SK-N-SH (cell line): Measurements from ENCODE around the gene STOML1. TPM values are rescaled to one million over a fixed set of nuclear protein-coding genes. Genes with fewer than 3 reads are reported as not detected.
A peak's percentile ranks its signal among the peaks of the same experiment; 100 is the strongest.

Experiments used
- CTCF ChIA-PET: fragments of 300-600, 350-600 bp; formaldehyde crosslinking; extraction: SDS; loops from one replicate; lab custom pipeline; 2021; lab: Yijun Ruan, JAX
- POLR2A ChIA-PET: fragments of 350-600 bp; sonication (Branson Sonifier 250); formaldehyde crosslinking; extraction: SDS; loops from one replicate; lab custom pipeline; 2020; ENCODE audit warnings: antibody characterized with exemption, inconsistent platforms; lab: Yijun Ruan, JAX
- DNase-seq: peaks from one replicate; pipeline ENCODE4 v3.0.0; 2012
- H2AFZ ChIP-seq: fragments of 200-600 bp; sonication (generic); 2 replicates; pipeline ENCODE4 v1.8.1; 2016; ENCODE audit warnings: antibody characterized with exemption, mild to moderate bottlenecking, low read depth
- H3F3A ChIP-seq: fragments of 200-600 bp; sonication (generic); replicated peaks from 2 replicates; pipeline ENCODE3; 2016; ENCODE audit warnings: antibody characterized with exemption, mild to moderate bottlenecking; ENCODE audit not compliant: insufficient read depth
- H3K27ac ChIP-seq, 2 experiments: fragments of 200-500 bp in 1 of 2; fragments of 200-600 bp in 1 of 2; sonication (Bioruptor generic) in 1 of 2; sonication (generic), shearing (Covaris generic) in 1 of 2; 2 replicates each; pipeline versions ENCODE4 v1.5.1 to v1.6.1; 2014 to 2016; ENCODE audit warnings: low read depth in 2 of 2, inconsistent platforms in 1 of 2, low read length in 1 of 2, mild to moderate bottlenecking in 1 of 2, mixed read lengths in 1 of 2
- H3K27me3 ChIP-seq: fragments of 200-600 bp; sonication (generic), shearing (Covaris generic); 2 replicates; pipeline ENCODE4 v1.6.1; 2016; ENCODE audit warnings: mixed run types; ENCODE audit not compliant: insufficient read depth
- H3K36me3 ChIP-seq, 2 experiments: fragments of 200-500 bp in 1 of 2; fragments of 200-600 bp in 1 of 2; sonication (Bioruptor generic) in 1 of 2; sonication (generic) in 1 of 2; replicated peaks in 1 of 2; 2 replicates each; pipeline versions ENCODE3 to v1.5.1; 2014 to 2016; ENCODE audit warnings: low read length in 1 of 2, mild to moderate bottlenecking in 1 of 2; ENCODE audit not compliant: insufficient read depth in 2 of 2, control insufficient read depth in 1 of 2
- H3K4me1 ChIP-seq, 2 experiments: fragments of 200-500 bp in 1 of 2; fragments of 200-600 bp in 1 of 2; sonication (Bioruptor generic) in 1 of 2; sonication (generic), shearing (Covaris generic) in 1 of 2; 2 replicates each; pipeline versions ENCODE4 v1.5.1 to v1.6.1; 2014 to 2016; ENCODE audit warnings: low read depth in 1 of 2, low read length in 1 of 2, mixed run types in 1 of 2; ENCODE audit not compliant: insufficient read depth in 2 of 2, control insufficient read depth in 1 of 2
- H3K4me2 ChIP-seq: fragments of 200-600 bp; sonication (generic), shearing (Covaris generic); 2 replicates; pipeline ENCODE4 v1.6.1; 2017; ENCODE audit warnings: mixed run types
- H3K4me3 ChIP-seq, 2 experiments: fragments of 200-500 bp in 1 of 2; fragments of 200-600 bp in 1 of 2; sonication (Bioruptor generic) in 1 of 2; sonication (generic), shearing (Covaris generic) in 1 of 2; 2 replicates each; pipeline versions ENCODE4 v1.5.1 to v1.8.1; 2014 to 2016; ENCODE audit warnings: low read depth in 2 of 2, inconsistent platforms in 1 of 2, low read length in 1 of 2, mild to moderate bottlenecking in 1 of 2, mixed read lengths in 1 of 2, moderate library complexity in 1 of 2
- H3K79me2 ChIP-seq: fragments of 200-600 bp; sonication (generic); 2 replicates; pipeline ENCODE4 v1.8.1; 2017; ENCODE audit warnings: mild to moderate bottlenecking; ENCODE audit not compliant: insufficient read depth
- H3K9ac ChIP-seq: fragments of 200-600 bp; sonication (generic); 2 replicates; pipeline ENCODE4 v1.6.1; 2017; ENCODE audit warnings: mixed run types
- H3K9me2 ChIP-seq: fragments of 200-600 bp; sonication (generic); 2 replicates; pipeline ENCODE4 v1.6.1; 2017; ENCODE audit warnings: mixed run types
- H3K9me3 ChIP-seq: fragments of 200-600 bp; sonication (generic); 2 replicates; pipeline ENCODE4 v1.6.1; 2017; ENCODE audit warnings: mixed run types, mild to moderate bottlenecking, moderate library complexity
- H4K20me1 ChIP-seq: fragments of 200-600 bp; sonication (generic); 2 replicates; pipeline ENCODE4 v1.6.1; 2017; ENCODE audit warnings: mild to moderate bottlenecking, mixed run types; ENCODE audit not compliant: insufficient read depth
- CHD2 ChIP-seq: fragments of 150-350 bp; IDR thresholded peaks from 2 replicates; pipeline ENCODE4 v1.6.1; 2018; ENCODE audit warnings: low read length; ENCODE audit not compliant: partially characterized antibody
- EP300 ChIP-seq, 2 experiments: IDR thresholded peaks; 2 replicates each; pipeline versions ENCODE4 v1.4.0 to v1.6.1; 2012; ENCODE audit warnings: borderline replicate concordance in 1 of 2, low read depth in 1 of 2, low read length in 1 of 2
- FOSL2 ChIP-seq: IDR thresholded peaks from 2 replicates; pipeline ENCODE4 v1.4.0; 2012; ENCODE audit warnings: low read depth, mild to moderate bottlenecking, moderate library complexity, borderline replicate concordance
- FOXJ3 ChIP-seq: sonication (generic); formaldehyde crosslinking; IDR thresholded peaks from 2 replicates; pipeline ENCODE4 v1.5.1; 2020; ENCODE audit warnings: mild to moderate bottlenecking, missing genetic modification reagents
- GATA2 ChIP-seq: sonication (generic); formaldehyde crosslinking; IDR thresholded peaks from 2 replicates; pipeline ENCODE4 v1.5.0; 2020; ENCODE audit warnings: mild to moderate bottlenecking, missing genetic modification reagents
- MEF2A ChIP-seq: IDR thresholded peaks from 2 replicates; pipeline ENCODE4 v1.4.0; 2012; ENCODE audit warnings: low read depth, borderline replicate concordance
- MXI1 ChIP-seq: IDR thresholded peaks from 2 replicates; pipeline ENCODE4 v1.6.1; 2012; ENCODE audit warnings: mild to moderate bottlenecking, low read depth, low read length, improper control_type of control experiment
- NFIC ChIP-seq: IDR thresholded peaks from 2 replicates; pipeline ENCODE4 v1.4.0; 2012; ENCODE audit warnings: borderline replicate concordance
- RAD21 ChIP-seq: IDR thresholded peaks from 2 replicates; pipeline ENCODE4 v1.6.1; 2012; ENCODE audit warnings: mild to moderate bottlenecking, low read length
- RXRA ChIP-seq: IDR thresholded peaks from 2 replicates; pipeline ENCODE4 v1.4.0; 2012; ENCODE audit warnings: low read depth, mild to moderate bottlenecking, borderline replicate concordance
- SIN3A ChIP-seq: IDR thresholded peaks from 2 replicates; pipeline ENCODE4 v1.6.1; 2012; ENCODE audit warnings: low read depth, mild to moderate bottlenecking, low read length, moderate library complexity, borderline replicate concordance
- SMC3 ChIP-seq: IDR thresholded peaks from 2 replicates; pipeline ENCODE4 v1.6.1; 2012; ENCODE audit warnings: low read depth, low read length, improper control_type of control experiment
- YY1 ChIP-seq: IDR thresholded peaks from 2 replicates; pipeline ENCODE4 v1.4.0; 2012; ENCODE audit warnings: low read depth, mild to moderate bottlenecking
- WGBS: methylation state at CpG from one replicate; pipeline ENCODE4 v1.1.6; 2017; ENCODE audit warnings: low lambda C conversion rate; 5-methylcytosine and 5-hydroxymethylcytosine counted together
- polyA plus RNA-seq, 3 experiments: library from polyadenylated mRNA; depleted of rRNA; stranded (reverse); fragments of >200 nt; gene quantifications; 2 replicates each; pipeline ENCODE4 v1.2.3, GENCODE V29; 2012
- TF ChIP-seq, protein P1 (sequence below): IDR thresholded peaks from 2 replicates; pipeline ENCODE4 v1.4.0; 2012; ENCODE audit warnings: low read depth, borderline replicate concordance
- TF ChIP-seq, protein P2 (sequence below): IDR thresholded peaks from 2 replicates; pipeline ENCODE4 v1.6.1; 2012; ENCODE audit warnings: mild to moderate bottlenecking, low read depth, low read length, moderate library complexity
- TF ChIP-seq, protein P3 (sequence below): fragments of 150-350 bp; IDR thresholded peaks from 2 replicates; pipeline ENCODE4 v1.6.1; 2016; ENCODE audit warnings: mild to moderate bottlenecking, low read depth, low read length

The STOML1 gene
- polyA plus RNA-seq, 1 of the 3 experiments (the other 2 are of a cell fraction) = 20.4 TPM

DNA sequence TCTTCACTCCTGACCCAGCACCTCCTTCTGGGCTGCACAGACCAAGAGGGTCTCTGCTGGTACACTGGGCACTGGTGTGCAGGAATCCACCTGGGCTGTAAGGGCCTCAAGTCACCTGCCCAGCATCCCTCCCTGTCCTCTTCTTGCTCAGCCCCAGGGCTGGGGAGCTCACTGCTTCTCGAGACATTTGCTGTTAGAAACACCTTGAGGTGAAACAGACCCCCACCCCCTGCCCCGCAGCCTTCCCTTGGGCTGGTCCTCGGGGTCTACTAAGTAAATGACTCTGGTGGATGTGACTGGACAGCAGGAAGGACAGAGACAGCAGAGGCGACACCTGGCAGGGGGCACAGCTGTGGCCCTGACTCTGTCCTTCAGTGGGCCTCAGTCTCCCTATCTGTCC is 36.8 kb downstream of the STOML1 start:
- no peaks in the 10 kb centered on the region for H3K27me3 ChIP-seq
- H3K4me3 ChIP-seq = no peak overlapping the region
- H4K20me1 ChIP-seq = no peaks in the 10 kb centered on the region
- no peaks in the 10 kb centered on the region for H3K36me3 ChIP-seq
- peaks cover 34 to 40% of the 10 kb centered on the region in 2 experiments for H3K4me1 ChIP-seq
- no peak for DNase-seq
- H3K9ac ChIP-seq = no peak overlapping the region
- 100% methylated on average over 1 of the region's 4 CpGs for WGBS
- no peaks in the 10 kb centered on the region for H3K79me2 ChIP-seq
- TF ChIP-seq RXRA (no peak), CHD2 (no peak), EP300 (IDR thresholded peaks at IDR 0.05; ENCODE audit: borderline replicate concordance in 1 of 2, low read depth in 1 of 2, low read length in 1 of 2) (no peak), GATA2 (CRISPR knock-in tag) (no peak), RAD21 (no peak), FOSL2 (no peak), SIN3A (no peak), NFIC (no peak), MXI1 (no peak), SMC3 (no peak), FOXJ3 (CRISPR knock-in tag) (no peak), YY1 (no peak), MEF2A (no peak)
- TF ChIP-seq, protein P1, sequence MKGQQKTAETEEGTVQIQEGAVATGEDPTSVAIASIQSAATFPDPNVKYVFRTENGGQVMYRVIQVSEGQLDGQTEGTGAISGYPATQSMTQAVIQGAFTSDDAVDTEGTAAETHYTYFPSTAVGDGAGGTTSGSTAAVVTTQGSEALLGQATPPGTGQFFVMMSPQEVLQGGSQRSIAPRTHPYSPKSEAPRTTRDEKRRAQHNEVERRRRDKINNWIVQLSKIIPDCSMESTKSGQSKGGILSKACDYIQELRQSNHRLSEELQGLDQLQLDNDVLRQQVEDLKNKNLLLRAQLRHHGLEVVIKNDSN = no peak
- TF ChIP-seq, protein P2, sequence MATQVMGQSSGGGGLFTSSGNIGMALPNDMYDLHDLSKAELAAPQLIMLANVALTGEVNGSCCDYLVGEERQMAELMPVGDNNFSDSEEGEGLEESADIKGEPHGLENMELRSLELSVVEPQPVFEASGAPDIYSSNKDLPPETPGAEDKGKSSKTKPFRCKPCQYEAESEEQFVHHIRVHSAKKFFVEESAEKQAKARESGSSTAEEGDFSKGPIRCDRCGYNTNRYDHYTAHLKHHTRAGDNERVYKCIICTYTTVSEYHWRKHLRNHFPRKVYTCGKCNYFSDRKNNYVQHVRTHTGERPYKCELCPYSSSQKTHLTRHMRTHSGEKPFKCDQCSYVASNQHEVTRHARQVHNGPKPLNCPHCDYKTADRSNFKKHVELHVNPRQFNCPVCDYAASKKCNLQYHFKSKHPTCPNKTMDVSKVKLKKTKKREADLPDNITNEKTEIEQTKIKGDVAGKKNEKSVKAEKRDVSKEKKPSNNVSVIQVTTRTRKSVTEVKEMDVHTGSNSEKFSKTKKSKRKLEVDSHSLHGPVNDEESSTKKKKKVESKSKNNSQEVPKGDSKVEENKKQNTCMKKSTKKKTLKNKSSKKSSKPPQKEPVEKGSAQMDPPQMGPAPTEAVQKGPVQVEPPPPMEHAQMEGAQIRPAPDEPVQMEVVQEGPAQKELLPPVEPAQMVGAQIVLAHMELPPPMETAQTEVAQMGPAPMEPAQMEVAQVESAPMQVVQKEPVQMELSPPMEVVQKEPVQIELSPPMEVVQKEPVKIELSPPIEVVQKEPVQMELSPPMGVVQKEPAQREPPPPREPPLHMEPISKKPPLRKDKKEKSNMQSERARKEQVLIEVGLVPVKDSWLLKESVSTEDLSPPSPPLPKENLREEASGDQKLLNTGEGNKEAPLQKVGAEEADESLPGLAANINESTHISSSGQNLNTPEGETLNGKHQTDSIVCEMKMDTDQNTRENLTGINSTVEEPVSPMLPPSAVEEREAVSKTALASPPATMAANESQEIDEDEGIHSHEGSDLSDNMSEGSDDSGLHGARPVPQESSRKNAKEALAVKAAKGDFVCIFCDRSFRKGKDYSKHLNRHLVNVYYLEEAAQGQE = no peak
- TF ChIP-seq, protein P3, sequence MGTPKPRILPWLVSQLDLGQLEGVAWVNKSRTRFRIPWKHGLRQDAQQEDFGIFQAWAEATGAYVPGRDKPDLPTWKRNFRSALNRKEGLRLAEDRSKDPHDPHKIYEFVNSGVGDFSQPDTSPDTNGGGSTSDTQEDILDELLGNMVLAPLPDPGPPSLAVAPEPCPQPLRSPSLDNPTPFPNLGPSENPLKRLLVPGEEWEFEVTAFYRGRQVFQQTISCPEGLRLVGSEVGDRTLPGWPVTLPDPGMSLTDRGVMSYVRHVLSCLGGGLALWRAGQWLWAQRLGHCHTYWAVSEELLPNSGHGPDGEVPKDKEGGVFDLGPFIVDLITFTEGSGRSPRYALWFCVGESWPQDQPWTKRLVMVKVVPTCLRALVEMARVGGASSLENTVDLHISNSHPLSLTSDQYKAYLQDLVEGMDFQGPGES = no peak
- H3K9me3 ChIP-seq = no peaks in the 10 kb centered on the region
- ChIA-PET POLR2A (no interaction called here), CTCF (interaction anchor here (1.1 to 4.7 kb wide), 4 partner anchors 10 to 365 kb away, joined by 3 to 35 read pairs (median 8); no protein-coding TSS in a partner anchor)
- peaks cover 30% of the 10 kb centered on the region for H3F3A ChIP-seq
- H2AFZ ChIP-seq = no peak overlapping the region
- H3K9me2 ChIP-seq = no peaks in the 10 kb centered on the region
- H3K27ac ChIP-seq = 0 out of 4 replicates have a peak overlapping the region, but pooled peaks of 1 of the 2 experiments have one; percentile 69
- H3K4me2 ChIP-seq = 0 out of 2 replicates have a peak overlapping the region, but pooled peaks have one; percentile 50
